ENCODE results near the gene PRKAG1. TPM values are rescaled to one million over a fixed set of nuclear protein-coding genes. Genes with fewer than 3 reads are reported as not detected.

Gene PRKAG1
- total RNA-seq, 1 donor from 2014 or later = 49.2 TPM

GRCh38 chr12:49046129-49046895 lies 27.7 kb upstream of the PRKAG1 start:
- intact Hi-C loops (cut with DNase I) = no loop called here
- H3K4me1 ChIP-seq = no peaks in the 10 kb centered on the region
- H3K27me3 ChIP-seq (ENCODE audit: low read depth) = no peaks in the 10 kb centered on the region
- peaks cover 100% of the 10 kb centered on the region for H3K36me3 ChIP-seq
- ATAC-seq = no peak
- no peak overlapping the region for H3K4me3 ChIP-seq
- no peak overlapping the region for H3K27ac ChIP-seq
- DNase-seq = peak; percentile 45
- no peak for TF ChIP-seq CTCF (IDR thresholded peaks at IDR 0.05)
- no peaks in the 10 kb centered on the region for H3K9me3 ChIP-seq

GRCh38 chr12:49044660-49045059 lies 26.1 kb upstream of the PRKAG1 start:
- no peak for TF ChIP-seq CTCF (IDR thresholded peaks at IDR 0.05)
- DNase-seq = peak; percentile 17
- intact Hi-C loops (cut with DNase I) = no loop called here
- Histone ChIP-seq H3K4me1 (no peaks in the 10 kb centered on the region), H3K36me3 (peaks cover 99% of the 10 kb centered on the region), H3K4me3 (no peak overlapping the region), H3K27ac (no peak overlapping the region), H3K27me3 (ENCODE audit: low read depth) (no peaks in the 10 kb centered on the region), H3K9me3 (no peaks in the 10 kb centered on the region)
- ATAC-seq = no peak

- Histone ChIP-seq H3K27me3 (ENCODE audit: low read depth) (no peaks in the 10 kb centered on the region), H3K9me3 (no peaks in the 10 kb centered on the region), H3K36me3 (peaks cover 99% of the 10 kb centered on the region), H3K4me3 (no peak overlapping the region), H3K27ac (no peak overlapping the region), H3K4me1 (no peaks in the 10 kb centered on the region)
- TF ChIP-seq CTCF (IDR thresholded peaks at IDR 0.05) = peak; percentile 65
- ATAC-seq (peak; percentile 59 to 70), DNase-seq (peak; percentile 79)
- intact Hi-C loops (cut with DNase I) = no loop called here
These were observed 25.3 kb upstream of the PRKAG1 start for GRCh38 chr12:49043856-49044258.

- DNase-seq (peak; percentile 28), ATAC-seq (no peak)
- intact Hi-C loops (cut with DNase I) = no loop called here
- H3K4me1 ChIP-seq = no peaks in the 10 kb centered on the region
- H3K27ac ChIP-seq = no peak overlapping the region
- no peaks in the 10 kb centered on the region for H3K27me3 ChIP-seq (ENCODE audit: low read depth)
- no peak for TF ChIP-seq CTCF (IDR thresholded peaks at IDR 0.05)
- no peaks in the 10 kb centered on the region for H3K9me3 ChIP-seq
- H3K36me3 ChIP-seq = peaks cover 99% of the 10 kb centered on the region
- H3K4me3 ChIP-seq = no peak overlapping the region
These were observed 24.7 kb upstream of the PRKAG1 start for GRCh38 chr12:49043241-49043640.

- Histone ChIP-seq H3K27me3 (ENCODE audit: low read depth) (no peaks in the 10 kb centered on the region), H3K9me3 (no peaks in the 10 kb centered on the region), H3K27ac (no peak overlapping the region), H3K4me1 (no peaks in the 10 kb centered on the region), H3K4me3 (no peak overlapping the region), H3K36me3 (peaks cover 99% of the 10 kb centered on the region)
- DNase-seq = peak; percentile 26
- ATAC-seq = no peak
- TF ChIP-seq CTCF (IDR thresholded peaks at IDR 0.05) = no peak
- intact Hi-C loops (cut with DNase I) = no loop called here
These were observed 23.4 kb upstream of the PRKAG1 start for GRCh38 chr12:49041881-49042484.
